Measurements from ENCODE around the gene MLPH.

The MLPH gene

GRCh38 chr2:237538901-237539300 lies 51.9 kb downstream of the MLPH start:
- H2AFZ ChIP-seq (ENCODE audit: low read depth, low read length), result no peak overlapping the region
- TF ChIP-seq CTCF (IDR thresholded peaks at IDR 0.05; ENCODE audit: borderline replicate concordance, extremely low read depth, low read length, poor library complexity, severe bottlenecking) (no peak), EZH2 (IDR thresholded peaks at IDR 0.05; ENCODE audit: borderline replicate concordance, low read depth, low read length, severe bottlenecking) (no peak)
- no peaks in the 10 kb centered on the region for H3K36me3 ChIP-seq (ENCODE audit: insufficient read depth, low read length)
- H3K4me3 ChIP-seq (ENCODE audit: low read depth in 1 of 2, low read length in 2 of 2), result no peak overlapping the region
- no peaks in the 10 kb centered on the region for H3K79me2 ChIP-seq (ENCODE audit: insufficient read depth, low read length)
- H3K9me3 ChIP-seq (ENCODE audit: insufficient read depth, low read length, severe bottlenecking), result no peaks in the 10 kb centered on the region
- H4K20me1 ChIP-seq (ENCODE audit: insufficient read depth, low read length), result no peaks in the 10 kb centered on the region
- H3K4me2 ChIP-seq (ENCODE audit: insufficient read depth, low read length), result no peak overlapping the region
- H3K9ac ChIP-seq (ENCODE audit: low read depth, low read length), result no peak overlapping the region
- no peak for ATAC-seq (ENCODE audit: insufficient read depth, low read depth)
- no peak for DNase-seq
- H3K27ac ChIP-seq (ENCODE audit: low read length), result no peak overlapping the region
- no peaks in the 10 kb centered on the region for H3K4me1 ChIP-seq (ENCODE audit: insufficient read depth, low read length)
- H3K27me3 ChIP-seq (ENCODE audit: insufficient read depth, low read length, poor library complexity), result no peaks in the 10 kb centered on the region

- ATAC-seq (ENCODE audit: insufficient read depth, low read depth) (no peak), DNase-seq (no peak)
- no peak for TF ChIP-seq CTCF (IDR thresholded peaks at IDR 0.05; ENCODE audit: borderline replicate concordance, extremely low read depth, low read length, poor library complexity, severe bottlenecking)
- Histone ChIP-seq H3K4me1 (ENCODE audit: insufficient read depth, low read length) (no peaks in the 10 kb centered on the region), H2AFZ (ENCODE audit: low read depth, low read length) (no peak overlapping the region), H3K36me3 (ENCODE audit: insufficient read depth, low read length) (no peaks in the 10 kb centered on the region), H3K27ac (ENCODE audit: low read length) (no peak overlapping the region), H3K4me2 (ENCODE audit: insufficient read depth, low read length) (no peak overlapping the region), H3K9ac (ENCODE audit: low read depth, low read length) (no peak overlapping the region), H3K27me3 (ENCODE audit: insufficient read depth, low read length, poor library complexity) (no peaks in the 10 kb centered on the region), H3K4me3 (ENCODE audit: low read depth in 1 of 2, low read length in 2 of 2) (no peak overlapping the region), H4K20me1 (ENCODE audit: insufficient read depth, low read length) (no peaks in the 10 kb centered on the region), H3K9me3 (ENCODE audit: insufficient read depth, low read length, severe bottlenecking) (no peaks in the 10 kb centered on the region), H3K79me2 (ENCODE audit: insufficient read depth, low read length) (no peaks in the 10 kb centered on the region)
Measured at GRCh38 chr2:237539681-237540080, 52.6 kb downstream of the MLPH start.

DNA sequence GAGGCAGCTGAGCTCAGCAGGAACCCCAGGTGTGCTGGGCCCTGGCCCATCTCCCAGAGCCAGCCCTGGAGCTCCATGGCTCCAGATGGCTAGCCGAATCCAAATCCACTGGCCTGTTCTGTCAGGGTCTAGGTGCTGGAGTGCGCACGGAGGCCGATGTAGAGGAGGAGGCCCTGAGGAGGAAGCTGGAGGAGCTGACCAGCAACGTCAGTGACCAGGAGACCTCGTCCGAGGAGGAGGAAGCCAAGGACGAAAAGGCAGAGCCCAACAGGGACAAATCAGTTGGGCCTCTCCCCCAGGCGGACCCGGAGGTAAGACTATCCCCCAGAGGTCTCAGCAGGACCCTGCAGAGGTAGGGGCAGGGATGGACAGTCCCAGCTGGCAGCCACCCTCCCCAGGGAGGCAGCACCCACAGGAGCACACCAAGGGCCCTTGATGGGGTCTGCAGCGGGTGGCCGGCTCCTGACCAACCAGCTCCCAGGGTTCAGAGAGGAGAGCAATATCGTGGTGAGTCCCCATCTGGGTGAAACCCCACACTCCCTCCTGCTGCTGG lies 53.2 kb downstream of the MLPH start:
- no peak for ATAC-seq (ENCODE audit: insufficient read depth, low read depth)

More for the DNA sequence above, 53.2 kb downstream of the MLPH start:
- Histone ChIP-seq H3K27me3 (ENCODE audit: insufficient read depth, low read length, poor library complexity) (no peaks in the 10 kb centered on the region), H3K79me2 (ENCODE audit: insufficient read depth, low read length) (no peaks in the 10 kb centered on the region), H3K4me1 (ENCODE audit: insufficient read depth, low read length) (no peaks in the 10 kb centered on the region), H3K9ac (ENCODE audit: low read depth, low read length) (no peak overlapping the region), H3K4me2 (ENCODE audit: insufficient read depth, low read length) (no peak overlapping the region), H2AFZ (ENCODE audit: low read depth, low read length) (no peak overlapping the region), H3K9me3 (ENCODE audit: insufficient read depth, low read length, severe bottlenecking) (no peaks in the 10 kb centered on the region), H3K36me3 (ENCODE audit: insufficient read depth, low read length) (no peaks in the 10 kb centered on the region), H3K27ac (ENCODE audit: low read length) (no peak overlapping the region), H3K4me3 (ENCODE audit: low read depth in 1 of 2, low read length in 2 of 2) (no peak overlapping the region), H4K20me1 (ENCODE audit: insufficient read depth, low read length) (no peaks in the 10 kb centered on the region)
- TF ChIP-seq CTCF (IDR thresholded peaks at IDR 0.05; ENCODE audit: borderline replicate concordance, extremely low read depth, low read length, poor library complexity, severe bottlenecking), result no peak
- no peak for TF ChIP-seq EZH2 (IDR thresholded peaks at IDR 0.05; ENCODE audit: borderline replicate concordance, low read depth, low read length, severe bottlenecking)
- no peak for DNase-seq

Data from DND-41 (cell line).